GM23338 (cell line): ENCODE results near the gene SLC25A13. TPM values are rescaled to one million over a fixed set of nuclear protein-coding genes. Genes with fewer than 3 reads are reported as not detected.

ENCODE experiments used
- ATAC-seq: fragments of 200-7000 bp; cut with Tn5 transposase; 3 replicates; pipeline ENCODE4 v1.9.1; 2020
- DNase-seq: peaks from one replicate; pipeline ENCODE4 v3.0.0-alpha.2; 2015; ENCODE audit warnings: low spot score
- H2AFZ ChIP-seq: fragments of 200-600 bp; sonication (generic); 2 replicates; pipeline ENCODE4 v1.8.0; 2016; ENCODE audit warnings: antibody characterized with exemption, mild to moderate bottlenecking, moderate library complexity
- H3F3A ChIP-seq: fragments of 200-600 bp; sonication (generic); replicated peaks from 2 replicates; pipeline ENCODE4 v1.8.0; 2017; ENCODE audit warnings: antibody characterized with exemption, mixed run types, low read depth
- H3K27ac ChIP-seq: fragments of 200-600 bp; sonication (generic); 2 replicates; pipeline ENCODE4 v1.6.1; 2016; ENCODE audit warnings: low read depth
- H3K27me3 ChIP-seq: fragments of 200-600 bp; sonication (generic); 2 replicates; pipeline ENCODE4 v1.8.0; 2016; ENCODE audit warnings: mild to moderate bottlenecking, mixed run types, moderate library complexity; ENCODE audit not compliant: insufficient read depth
- H3K36me3 ChIP-seq: fragments of 200-600 bp; sonication (generic); 2 replicates; pipeline ENCODE4 v1.8.0; 2016; ENCODE audit warnings: mild to moderate bottlenecking; ENCODE audit not compliant: insufficient read depth
- H3K4me1 ChIP-seq: fragments of 200-600 bp; sonication (generic); 2 replicates; pipeline ENCODE4 v1.8.0; 2016; ENCODE audit warnings: mild to moderate bottlenecking, moderate library complexity; ENCODE audit not compliant: insufficient read depth
- H3K4me2 ChIP-seq: fragments of 200-600 bp; sonication (generic); 2 replicates; pipeline ENCODE4 v1.7.1; 2017; ENCODE audit warnings: mixed run types
- H3K4me3 ChIP-seq: fragments of 200-600 bp; sonication (generic); 2 replicates; pipeline ENCODE4 v1.6.1; 2016; ENCODE audit warnings: mixed run types
- H3K79me2 ChIP-seq: fragments of 200-600 bp; sonication (generic); replicated peaks from 2 replicates; pipeline ENCODE4 v1.8.0; 2017; ENCODE audit warnings: mild to moderate bottlenecking; ENCODE audit not compliant: insufficient read depth
- H3K9me2 ChIP-seq: fragments of 200-600 bp; sonication (generic); 2 replicates; pipeline ENCODE4 v1.8.0; 2017; ENCODE audit not compliant: insufficient read depth
- H4K20me1 ChIP-seq: fragments of 200-600 bp; sonication (generic); replicated peaks from 2 replicates; pipeline ENCODE4 v1.8.0; 2017; ENCODE audit warnings: mild to moderate bottlenecking; ENCODE audit not compliant: insufficient read depth
- H3K27ac Mint-ChIP-seq: 2 replicates; pipeline ENCODE4 v1.8.0; 2020; ENCODE audit warnings: inconsistent platforms, mild to moderate bottlenecking, moderate library complexity, mixed read lengths
- H3K27me3 Mint-ChIP-seq: 3 replicates; pipeline ENCODE4 v1.8.0; 2022; ENCODE audit warnings: low read depth, mild to moderate bottlenecking, moderate library complexity, mixed read lengths, inconsistent platforms; ENCODE audit not compliant: insufficient read depth, poor library complexity
- H3K36me3 Mint-ChIP-seq: 3 replicates; pipeline ENCODE4 v1.8.0; 2021; ENCODE audit warnings: low read depth, mild to moderate bottlenecking, inconsistent platforms, moderate library complexity, mixed read lengths
- H3K4me1 Mint-ChIP-seq: 3 replicates; pipeline ENCODE4 v1.8.0; 2020; ENCODE audit warnings: mild to moderate bottlenecking, inconsistent platforms, mixed read lengths
- H3K4me3 Mint-ChIP-seq: 3 replicates; pipeline ENCODE4 v1.8.0; 2021; ENCODE audit warnings: moderate library complexity, mild to moderate bottlenecking, inconsistent platforms, mixed read lengths
- H3K9me3 Mint-ChIP-seq: 3 replicates; pipeline ENCODE4 v1.8.0; 2020; ENCODE audit warnings: moderate library complexity, mild to moderate bottlenecking, inconsistent platforms, mixed read lengths
- CREB1 ChIP-seq: fragments of 250-450 bp; sonication (Bioruptor Pico); IDR thresholded peaks from 2 replicates; pipeline ENCODE4 v1.5.0; 2020; ENCODE audit warnings: low read depth, mild to moderate bottlenecking, moderate library complexity
- CTCF ChIP-seq, 2 experiments: fragments of 200-600 bp in 1 of 2; sonication (generic) in 1 of 2; conservative IDR thresholded peaks; 2 replicates each; pipeline versions ENCODE4 v1.5.1 to v1.6.1; 2016 to 2017; ENCODE audit warnings: antibody characterized with exemption in 2 of 2, low read depth in 2 of 2, mild to moderate bottlenecking in 2 of 2, moderate library complexity in 1 of 2
- ETS1 ChIP-seq: IDR thresholded peaks from 2 replicates; pipeline ENCODE4 v1.6.1; 2016; ENCODE audit warnings: antibody characterized with exemption
- EZH2 ChIP-seq: fragments of 200-600 bp; sonication (generic); IDR thresholded peaks from one replicate; pipeline ENCODE4 v1.8.0; 2017; ENCODE audit warnings: antibody characterized with exemption, mild to moderate bottlenecking, low read depth; ENCODE audit not compliant: unreplicated experiment
- EZH2phosphoT487 ChIP-seq: fragments of 200-600 bp; sonication (generic); IDR thresholded peaks from one replicate; pipeline ENCODE4 v1.8.1; 2018; ENCODE audit warnings: antibody characterized with exemption; ENCODE audit not compliant: unreplicated experiment
- JUNB ChIP-seq: IDR thresholded peaks from one replicate; pipeline ENCODE4 v1.6.1; 2016; ENCODE audit warnings: antibody characterized with exemption; ENCODE audit not compliant: unreplicated experiment
- NANOG ChIP-seq: IDR thresholded peaks from 2 replicates; pipeline ENCODE4 v1.6.1; 2016; ENCODE audit warnings: antibody characterized with exemption, borderline replicate concordance
- POLR2AphosphoS5 ChIP-seq: IDR thresholded peaks from 2 replicates; pipeline ENCODE4 v1.6.1; 2016; ENCODE audit warnings: antibody characterized with exemption, low read depth
- REST ChIP-seq: IDR thresholded peaks from one replicate; pipeline ENCODE4 v1.6.1; 2018; ENCODE audit warnings: antibody characterized with exemption; ENCODE audit not compliant: unreplicated experiment
- STAT1 ChIP-seq: IDR thresholded peaks from one replicate; pipeline ENCODE4 v1.6.1; 2016; ENCODE audit warnings: antibody characterized with exemption; ENCODE audit not compliant: unreplicated experiment
- ZNF114 ChIP-seq: fragments of 250-450 bp; sonication (Bioruptor Pico); IDR thresholded peaks from 2 replicates; pipeline ENCODE4 v1.5.0; 2020; ENCODE audit warnings: mild to moderate bottlenecking, moderate library complexity
- ZNF331 ChIP-seq: fragments of 250-450 bp; sonication (Bioruptor Pico); IDR thresholded peaks from 2 replicates; pipeline ENCODE4 v1.5.0; 2020; ENCODE audit warnings: low read depth, mild to moderate bottlenecking, moderate library complexity
- ZNF462 ChIP-seq: fragments of 250-450 bp; sonication (Bioruptor Pico); IDR thresholded peaks from 2 replicates; pipeline ENCODE4 v1.5.0; 2020; ENCODE audit warnings: mild to moderate bottlenecking, moderate library complexity
- polyA plus RNA-seq: library from polyadenylated mRNA; unstranded; fragments of >200 nt; fragmentation: Nextera tagmentation; extraction: Ambion mirVana; gene quantifications from 2 replicates; pipeline ENCODE4 v1.2.1, GENCODE V29; 2016
- total RNA-seq: library from RNA; depleted of rRNA; stranded (reverse); fragments of >200 nt; shearing (Covaris generic); gene quantifications from 2 replicates; pipeline ENCODE4 v1.2.3, GENCODE V29; 2014

The SLC25A13 gene
- total and polyA plus RNA-seq, 2 experiments from 2014 or later: 51.1 to 84.6 TPM

- Histone ChIP-seq H3K4me3 (no peak overlapping the region), H3K79me2 (no peaks in the 10 kb centered on the region), H3K4me1 (no peaks in the 10 kb centered on the region), H3K27me3 (no peaks in the 10 kb centered on the region), H3K4me2 (no peak overlapping the region), H3K9me2 (no peaks in the 10 kb centered on the region), H3K27ac (no peak overlapping the region), H2AFZ (no peak overlapping the region), H4K20me1 (no peaks in the 10 kb centered on the region), H3K36me3 (no peaks in the 10 kb centered on the region), H3F3A (no peaks in the 10 kb centered on the region)
- Mint-ChIP-seq H3K36me3 (no peaks in the 10 kb centered on the region), H3K27ac (no peak overlapping the region), H3K27me3 (peaks cover 1% of the 10 kb centered on the region), H3K9me3 (peaks cover 4% of the 10 kb centered on the region; the same call in 1 of the 3 replicates), H3K4me3 (no peak overlapping the region), H3K4me1 (no peaks in the 10 kb centered on the region)
- DNase-seq (no peak), ATAC-seq (no peak)
- TF ChIP-seq JUNB (no peak), CREB1 (CRISPR knock-in tag) (no peak), EZH2phosphoT487 (no peak), ZNF114 (CRISPR knock-in tag) (no peak), REST (no peak), ZNF462 (CRISPR knock-in tag) (no peak), STAT1 (no peak), EZH2 (no peak), POLR2AphosphoS5 (no peak), ZNF331 (CRISPR knock-in tag) (no peak), CTCF (conservative IDR thresholded peaks at IDR 0.05; ENCODE audit: low read depth in 2 of 2) (no peak), ETS1 (no peak), NANOG (no peak)
These were observed 9.9 kb upstream of the SLC25A13 start for GRCh38 chr7:96331775-96332174.
